Left ventricle myocardium inferior (tissue), 1 donor: Measurements from ENCODE around the gene NSUN3. TPM values are rescaled to one million over a fixed set of nuclear protein-coding genes. Genes with fewer than 3 reads are reported as not detected.

ENCODE experiments used
- DNase-seq: peaks from one replicate; pipeline ENCODE4 v3.0.0-alpha.2; 2020
- H3K27ac ChIP-seq: fragments of 200-600 bp; replicated peaks from 2 replicates; pipeline ENCODE4 v1.8.0; 2021
- H3K27me3 ChIP-seq: fragments of 200-600 bp; 2 replicates; pipeline ENCODE4 v1.8.0; 2021; ENCODE audit warnings: low read depth
- H3K36me3 ChIP-seq: fragments of 200-600 bp; 2 replicates; pipeline ENCODE4 v1.8.0; 2021
- H3K4me1 ChIP-seq: fragments of 200-600 bp; 2 replicates; pipeline ENCODE4 v1.8.0; 2021
- H3K4me3 ChIP-seq: fragments of 200-600 bp; 2 replicates; pipeline ENCODE4 v1.8.0; 2021; ENCODE audit warnings: mild to moderate bottlenecking, moderate library complexity
- H3K9me3 ChIP-seq: fragments of 200-600 bp; replicated peaks from 2 replicates; pipeline ENCODE4 v1.8.0; 2021
- intact Hi-C: fragments of 100-400 bp; cut with micrococcal nuclease; formaldehyde crosslinking; loops from one replicate; pipeline ENCODE4 v1.11.0; 2022
- total RNA-seq: library from RNA; stranded (reverse); fragmentation: NEBNext Ultra II Directional; extraction: Animal tissue kit (Norgen Biotek cat#: 25700); gene quantifications from one replicate; pipeline ENCODE4 v1.2.1, GENCODE V29; 2021
- TF ChIP-seq, protein P1 (sequence below): fragments of 200-600 bp; IDR thresholded peaks from 2 replicates; pipeline ENCODE4 v1.8.0; 2021; ENCODE audit warnings: antibody characterized with exemption, mild to moderate bottlenecking, borderline replicate concordance
- donor health status: DM: no; HTN: yes; CAD: no; lungs with severe emphysema.

Gene NSUN3
- total RNA-seq, 1 donor from 2014 or later: 5.9 TPM

DNA sequence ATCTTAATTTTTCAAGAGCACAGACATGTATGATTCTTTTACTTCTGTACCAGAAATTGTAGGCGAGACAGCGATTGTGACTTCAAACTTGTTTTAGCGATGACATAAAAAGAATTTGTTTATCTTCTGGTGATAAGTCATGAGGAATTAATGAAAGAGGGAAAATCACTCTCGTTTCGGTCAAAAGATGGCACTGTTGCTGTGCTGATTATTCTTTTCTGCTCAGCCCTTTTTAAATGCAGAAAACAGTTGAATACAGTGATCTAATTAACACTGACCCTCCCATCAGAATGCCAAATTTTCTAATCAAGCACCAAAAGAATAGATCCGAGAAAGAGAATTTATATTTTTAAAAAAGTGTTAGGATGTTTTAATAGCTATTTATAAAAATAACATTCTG, 52.6 kb downstream of the NSUN3 start:
- Histone ChIP-seq H3K36me3 (peaks cover 19% of the 10 kb centered on the region), H3K27me3 (no peaks in the 10 kb centered on the region), H3K4me1 (no peaks in the 10 kb centered on the region), H3K27ac (no peak overlapping the region), H3K9me3 (no peaks in the 10 kb centered on the region), H3K4me3 (no peak overlapping the region)
- TF ChIP-seq, protein P1, sequence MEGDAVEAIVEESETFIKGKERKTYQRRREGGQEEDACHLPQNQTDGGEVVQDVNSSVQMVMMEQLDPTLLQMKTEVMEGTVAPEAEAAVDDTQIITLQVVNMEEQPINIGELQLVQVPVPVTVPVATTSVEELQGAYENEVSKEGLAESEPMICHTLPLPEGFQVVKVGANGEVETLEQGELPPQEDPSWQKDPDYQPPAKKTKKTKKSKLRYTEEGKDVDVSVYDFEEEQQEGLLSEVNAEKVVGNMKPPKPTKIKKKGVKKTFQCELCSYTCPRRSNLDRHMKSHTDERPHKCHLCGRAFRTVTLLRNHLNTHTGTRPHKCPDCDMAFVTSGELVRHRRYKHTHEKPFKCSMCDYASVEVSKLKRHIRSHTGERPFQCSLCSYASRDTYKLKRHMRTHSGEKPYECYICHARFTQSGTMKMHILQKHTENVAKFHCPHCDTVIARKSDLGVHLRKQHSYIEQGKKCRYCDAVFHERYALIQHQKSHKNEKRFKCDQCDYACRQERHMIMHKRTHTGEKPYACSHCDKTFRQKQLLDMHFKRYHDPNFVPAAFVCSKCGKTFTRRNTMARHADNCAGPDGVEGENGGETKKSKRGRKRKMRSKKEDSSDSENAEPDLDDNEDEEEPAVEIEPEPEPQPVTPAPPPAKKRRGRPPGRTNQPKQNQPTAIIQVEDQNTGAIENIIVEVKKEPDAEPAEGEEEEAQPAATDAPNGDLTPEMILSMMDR: peak; percentile 33
- DNase-seq: no peak
- intact Hi-C loops: no loop called here

DNA sequence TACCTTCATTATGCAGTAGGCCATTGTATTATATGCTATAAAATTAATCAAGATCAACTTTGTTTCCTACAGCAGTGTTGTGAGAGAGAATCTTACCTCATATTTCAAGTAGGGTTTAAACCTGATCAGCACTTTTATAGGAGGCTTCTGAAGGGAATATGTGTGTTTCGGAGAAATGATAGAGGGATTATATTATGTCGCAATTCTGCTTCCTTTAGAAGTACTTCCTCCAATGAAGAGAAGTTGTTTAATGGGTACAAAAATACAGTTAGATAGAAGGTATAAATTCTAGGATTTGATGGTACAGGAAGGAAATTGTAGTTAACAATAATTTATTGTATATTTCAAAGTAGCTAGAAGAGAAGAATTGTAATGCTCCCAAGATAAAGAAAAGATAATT, 54.9 kb downstream of the NSUN3 start:
- TF ChIP-seq, protein P1: no peak
- Histone ChIP-seq H3K27ac (no peak overlapping the region), H3K4me1 (no peaks in the 10 kb centered on the region), H3K27me3 (no peaks in the 10 kb centered on the region), H3K4me3 (no peak overlapping the region), H3K36me3 (peaks cover under 1% of the 10 kb centered on the region), H3K9me3 (no peaks in the 10 kb centered on the region)
- no peak for DNase-seq
- intact Hi-C loops: no loop called here

DNA sequence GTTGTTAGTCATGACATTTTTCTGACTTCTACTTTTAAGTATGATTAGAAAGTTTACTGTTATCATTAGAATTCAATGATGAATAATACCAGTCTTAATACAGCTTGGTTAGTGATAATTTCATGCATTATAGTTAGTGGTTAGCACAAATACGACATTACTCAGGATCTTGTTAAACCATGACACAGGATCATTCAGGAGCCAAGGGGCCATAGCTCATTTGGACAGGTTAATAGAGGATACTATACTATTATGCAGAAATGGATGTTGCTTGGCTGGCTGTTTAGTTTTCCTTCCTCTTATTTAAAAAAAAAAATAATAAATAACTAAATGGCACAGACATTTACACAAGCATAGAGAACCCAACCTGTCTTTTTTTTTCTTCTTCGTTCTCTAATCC, 55.5 kb downstream of the NSUN3 start:
- intact Hi-C loops: no loop called here
- H3K27me3 ChIP-seq: no peaks in the 10 kb centered on the region
- H3K9me3 ChIP-seq: no peaks in the 10 kb centered on the region
- H3K4me3 ChIP-seq: no peak overlapping the region
- H3K27ac ChIP-seq: no peak overlapping the region
- DNase-seq: no peak
- TF ChIP-seq, protein P1: no peak
- no peaks in the 10 kb centered on the region for H3K4me1 ChIP-seq
- H3K36me3 ChIP-seq: peaks cover 5% of the 10 kb centered on the region

DNA sequence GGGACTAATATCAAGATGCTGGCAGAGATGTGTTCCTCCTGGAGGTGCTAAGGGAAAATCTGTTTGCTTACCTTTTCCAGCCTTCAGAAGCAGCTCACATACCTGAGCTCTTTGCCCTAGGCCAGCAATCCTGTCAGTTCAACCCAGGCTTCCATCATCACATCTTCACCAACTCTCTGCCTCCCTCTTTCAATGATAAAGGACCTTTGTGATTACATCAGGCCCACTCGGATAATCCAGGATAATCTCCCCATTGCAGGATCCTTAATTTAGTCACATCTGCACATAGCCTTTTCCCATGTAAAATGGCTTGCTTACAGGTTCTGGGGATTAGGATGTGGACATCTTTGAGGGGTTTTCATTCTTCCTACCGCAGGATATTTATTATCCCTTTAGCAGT, 58.3 kb downstream of the NSUN3 start:
- intact Hi-C loops: no loop called here
- H3K4me3 ChIP-seq: no peak overlapping the region
- no peaks in the 10 kb centered on the region for H3K27me3 ChIP-seq
- no peaks in the 10 kb centered on the region for H3K4me1 ChIP-seq
- no peak overlapping the region for H3K27ac ChIP-seq
- H3K9me3 ChIP-seq: no peaks in the 10 kb centered on the region
- H3K36me3 ChIP-seq: peaks cover 19% of the 10 kb centered on the region
- no peak for DNase-seq
- TF ChIP-seq, protein P1: no peak

DNA sequence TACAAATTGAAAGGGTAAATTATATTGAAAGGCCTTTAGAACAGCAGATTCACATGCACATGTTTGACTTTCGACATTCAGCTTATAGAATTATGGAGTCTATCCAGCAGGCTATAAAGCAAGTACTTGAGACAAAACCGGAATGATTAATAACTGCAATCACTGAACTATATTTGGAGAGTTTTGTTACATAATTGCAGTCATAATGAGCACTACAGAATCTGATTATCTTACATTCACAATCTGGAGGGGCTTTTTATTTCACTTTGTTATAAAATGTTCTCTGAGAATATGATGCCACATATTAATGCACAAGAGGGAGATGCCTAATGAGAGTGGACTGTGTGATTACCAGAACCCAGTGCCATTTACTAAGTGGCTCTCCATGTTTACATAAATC, 64.3 kb downstream of the NSUN3 start:
- H3K27ac ChIP-seq: no peak overlapping the region
- H3K9me3 ChIP-seq: no peaks in the 10 kb centered on the region
- peaks cover 9% of the 10 kb centered on the region for H3K4me1 ChIP-seq
- TF ChIP-seq, protein P1: no peak
- no peak for DNase-seq
- intact Hi-C loops: no loop called here
- no peaks in the 10 kb centered on the region for H3K27me3 ChIP-seq
- H3K36me3 ChIP-seq: peaks cover 36% of the 10 kb centered on the region
- no peak overlapping the region for H3K4me3 ChIP-seq

DNA sequence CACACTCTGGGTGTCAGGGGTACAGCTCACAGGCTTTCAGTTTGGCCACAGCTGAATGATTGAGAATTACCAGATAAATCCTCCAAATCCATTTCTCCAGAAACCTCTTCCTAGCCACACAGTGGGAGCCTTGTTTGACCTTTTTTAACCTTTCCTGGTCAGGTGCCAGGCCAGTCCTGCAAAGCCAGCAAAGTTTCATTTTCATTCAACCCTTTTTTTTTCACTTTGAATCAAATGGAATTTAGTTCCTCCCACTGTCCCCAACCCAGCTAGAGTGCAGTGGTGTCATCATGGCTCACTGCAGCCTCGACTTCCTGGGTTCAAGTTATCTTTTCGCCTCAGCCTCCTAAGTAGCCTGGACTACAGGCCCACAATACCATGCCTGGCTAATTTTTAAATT, 67.8 kb downstream of the NSUN3 start:
- no peak overlapping the region for H3K27ac ChIP-seq
- H3K27me3 ChIP-seq: no peaks in the 10 kb centered on the region
- no peak overlapping the region for H3K4me3 ChIP-seq
- DNase-seq: no peak
- H3K4me1 ChIP-seq: peaks cover 9% of the 10 kb centered on the region
- intact Hi-C loops: no loop called here
- TF ChIP-seq, protein P1: no peak
- H3K36me3 ChIP-seq: peaks cover 21% of the 10 kb centered on the region
- no peaks in the 10 kb centered on the region for H3K9me3 ChIP-seq
